Upper lobe of left lung (tissue), 6 donors: ENCODE data around the gene PLG. TPM values are rescaled to one million over a fixed set of nuclear protein-coding genes. Genes with fewer than 3 reads are reported as not detected.
A peak's percentile ranks its signal among the peaks of the same experiment; 100 is the strongest.
"Not testable (repeated sequence)": the region's sequence is repeated elsewhere in the genome, so short reads cannot be mapped to it uniquely, and the experiment has no call there.

Experiments
- ATAC-seq, 2 donors: fragments of 200-7000 bp; cut with Tn5 transposase; one replicate each; pipeline ENCODE4 v1.9.1; 2022; ENCODE audit warnings: mild to moderate bottlenecking in 2 of 2, moderate library complexity in 2 of 2; ENCODE audit not compliant: low FRiP score in 2 of 2
- DNase-seq, 2 donors: peaks; one replicate each; pipeline ENCODE4 v3.0.0-alpha.2; 2019 to 2020
- H3K27ac ChIP-seq, 4 donors: fragments of 200-600 bp; sonication (generic); one replicate each; pipeline ENCODE4 v1.5.1; 2016 to 2019
- H3K27me3 ChIP-seq, 4 donors: fragments of 200-600 bp; sonication (generic); one replicate each; pipeline ENCODE4 v1.5.1; 2017 to 2019
- H3K36me3 ChIP-seq, 4 donors: fragments of 200-600 bp; sonication (generic); one replicate each; pipeline ENCODE4 v1.5.1; 2016 to 2019
- H3K4me1 ChIP-seq, 4 donors: fragments of 200-600 bp; sonication (generic); one replicate each; pipeline ENCODE4 v1.5.1; 2018 to 2019
- H3K4me3 ChIP-seq, 4 donors: fragments of 200-600 bp; sonication (generic); one replicate each; pipeline ENCODE4 v1.5.1; 2017 to 2019; ENCODE audit warnings: mild to moderate bottlenecking in 2 of 4, moderate library complexity in 1 of 4
- H3K9me3 ChIP-seq, 4 donors: fragments of 200-600 bp; sonication (generic); one replicate each; pipeline ENCODE4 v1.5.1; 2018 to 2019
- CTCF ChIP-seq, 6 experiments: fragments of 450-650 bp in 4 of 6; fragments of 200-600 bp in 2 of 6; sonication (generic) in 2 of 6; IDR thresholded peaks; one replicate each; pipeline ENCODE4 v1.5.1; 2016 to 2019; ENCODE audit warnings: antibody characterized with exemption in 6 of 6
- EP300 ChIP-seq, 4 donors: sonication (generic); formaldehyde crosslinking; IDR thresholded peaks; one replicate each; pipeline ENCODE4 v1.5.1; 2017; ENCODE audit warnings: antibody characterized with exemption in 4 of 4, control low read depth in 2 of 4
- POLR2A ChIP-seq, 4 donors: fragments of 450-650 bp; IDR thresholded peaks; one replicate each; pipeline ENCODE4 v1.5.1; 2016 to 2017; ENCODE audit warnings: antibody characterized with exemption in 4 of 4, mild to moderate bottlenecking in 2 of 4
- POLR2AphosphoS5 ChIP-seq, 2 donors: sonication (generic); formaldehyde crosslinking; IDR thresholded peaks; one replicate each; pipeline ENCODE4 v1.5.1; 2017; ENCODE audit warnings: antibody characterized with exemption in 2 of 2
- WGBS, 2 donors: methylation state at CpG; one replicate each; pipeline ENCODE4 v1.1.5; 2017 to 2018; 5-methylcytosine and 5-hydroxymethylcytosine counted together
- total RNA-seq, 6 donors: library from RNA; depleted of rRNA in 4 of 6; stranded (reverse); fragments of >200 nt in 4 of 6; gene quantifications; one replicate each; pipeline versions ENCODE4 v1.1.0 to v1.2.1, GENCODE V29; 2016 to 2021
- donor health status: DM: no; HTN: no; CAD: no; lungs with moderate emphysema.
- donor health status: DM: no; HTN: yes; CAD: no; lungs with severe emphysema.

Gene PLG
- under 1 TPM in 2 of 6 donors, not detected in 4; 0.71 to 0.89 TPM for total RNA-seq

GRCh38 chr6:160701918-160702680 is at the start of gene PLG:
PLG (plus strand) TSS chr6:160702244; CDS start chr6:160702305, 61 bp downstream.
- not testable (repeated sequence) for H3K4me1 ChIP-seq, H3K9me3 ChIP-seq, H3K4me3 ChIP-seq, ATAC-seq, H3K36me3 ChIP-seq, DNase-seq, H3K27ac ChIP-seq, H3K27me3 ChIP-seq
- 73 to 90% methylated on average over 6 of the region's 6 CpGs for WGBS, 2 donors

GRCh38 chr6:160659562-160659961 is 42.5 kb upstream of the PLG start:
- Histone ChIP-seq H3K4me1 (no peaks in the 10 kb centered on the region), H3K27me3 (no peaks in the 10 kb centered on the region), H3K27ac (no peak overlapping the region), H3K4me3 (no peak overlapping the region), H3K9me3 (peaks cover 0 to 12% (median 5%) of the 10 kb centered on the region in 4 donors), H3K36me3 (no peaks in the 10 kb centered on the region)
- DNase-seq = no peak
- TF ChIP-seq CTCF (IDR thresholded peaks at IDR 0.05) = no peak
- TF ChIP-seq POLR2AphosphoS5 (IDR thresholded peaks at IDR 0.05) = no peak
- TF ChIP-seq EP300 (IDR thresholded peaks at IDR 0.05) = no peak
- ATAC-seq = peak in 1 of 2 donors; percentile 59
- WGBS, 2 donors = 80 to 85% methylated on average over 5 to 6 of the region's 6 CpGs

- no peaks in the 10 kb centered on the region for H3K36me3 ChIP-seq
- ATAC-seq (no peak), DNase-seq (no peak)
- H3K9me3 ChIP-seq = peaks cover 0 to 12% (median 5%) of the 10 kb centered on the region in 4 donors
- WGBS, 2 donors = 70 to 79% methylated on average over 3 of the region's 3 CpGs
- TF ChIP-seq POLR2A (IDR thresholded peaks at IDR 0.05) (no peak), POLR2AphosphoS5 (IDR thresholded peaks at IDR 0.05) (no peak), EP300 (IDR thresholded peaks at IDR 0.05) (no peak), CTCF (IDR thresholded peaks at IDR 0.05) (no peak)
- no peaks in the 10 kb centered on the region for H3K27me3 ChIP-seq
- H3K27ac ChIP-seq = no peak overlapping the region
- H3K4me1 ChIP-seq = no peaks in the 10 kb centered on the region
- no peak overlapping the region for H3K4me3 ChIP-seq
Measured at GRCh38 chr6:160661216-160661615, 40.8 kb upstream of the PLG start.

GRCh38 chr6:160662429-160662828 is 39.6 kb upstream of the PLG start:
- Histone ChIP-seq H3K9me3 (peaks cover 0 to 5% (median under 1%) of the 10 kb centered on the region in 4 donors), H3K27me3 (no peaks in the 10 kb centered on the region), H3K4me1 (no peaks in the 10 kb centered on the region), H3K4me3 (no peak overlapping the region), H3K36me3 (no peaks in the 10 kb centered on the region), H3K27ac (no peak overlapping the region)
- ATAC-seq (no peak), DNase-seq (no peak)
- 35 to 39% methylated on average over 3 of the region's 3 CpGs for WGBS, 2 donors
- TF ChIP-seq CTCF (IDR thresholded peaks at IDR 0.05) (no peak), POLR2AphosphoS5 (IDR thresholded peaks at IDR 0.05) (no peak), EP300 (IDR thresholded peaks at IDR 0.05) (no peak), POLR2A (IDR thresholded peaks at IDR 0.05) (no peak)

- no peaks in the 10 kb centered on the region for H3K27me3 ChIP-seq
- TF ChIP-seq POLR2AphosphoS5 (IDR thresholded peaks at IDR 0.05) (no peak), EP300 (IDR thresholded peaks at IDR 0.05) (no peak), CTCF (IDR thresholded peaks at IDR 0.05) (no peak), POLR2A (IDR thresholded peaks at IDR 0.05) (no peak)
- H3K27ac ChIP-seq = no peak overlapping the region
- 49 to 54% methylated on average over 2 of the region's 2 CpGs for WGBS, 2 donors
- H3K36me3 ChIP-seq = no peaks in the 10 kb centered on the region
- DNase-seq (no peak), ATAC-seq (no peak)
- H3K4me1 ChIP-seq = no peaks in the 10 kb centered on the region
- no peak overlapping the region for H3K4me3 ChIP-seq
- peaks cover 0 to 1% (median 0%) of the 10 kb centered on the region in 4 donors for H3K9me3 ChIP-seq
Measured at GRCh38 chr6:160662842-160663241, 39.2 kb upstream of the PLG start.

- not testable (repeated sequence) for H3K4me3 ChIP-seq, H3K4me1 ChIP-seq, DNase-seq, H3K36me3 ChIP-seq, H3K27me3 ChIP-seq, H3K9me3 ChIP-seq, H3K27ac ChIP-seq, ATAC-seq
- 61 to 76% methylated on average over 1 of the region's 1 CpG for WGBS, 2 donors
Measured at GRCh38 chr6:160664198-160664597, 37.8 kb upstream of the PLG start, which contains the start of gene LPA. LPA (minus strand) TSS chr6:160664275; CDS start chr6:160664214, 61 bp downstream.
